GM12872 (cell line): Measurements from ENCODE around the gene GJD2.

ENCODE experiments used
- CTCF ChIP-seq: IDR thresholded peaks from 3 replicates; pipeline ENCODE4 v1.5.1; 2011; ENCODE audit warnings: low read depth, mild to moderate bottlenecking, low read length, moderate library complexity; ENCODE audit not compliant: insufficient read depth

GJD2 gene

GRCh38 chr15:34786206-34786605 is 31.4 kb upstream of the GJD2 start:
- no peak for TF ChIP-seq CTCF

GRCh38 chr15:34783991-34784390 is 29.2 kb upstream of the GJD2 start:
- no peak for TF ChIP-seq CTCF

- TF ChIP-seq CTCF: no peak
Observed at GRCh38 chr15:34783431-34783830, 28.6 kb upstream of the GJD2 start.

GRCh38 chr15:34782901-34783300 is 28.1 kb upstream of the GJD2 start:
- no peak for TF ChIP-seq CTCF

GRCh38 chr15:34780725-34781124 is 25.9 kb upstream of the GJD2 start:
- no peak for TF ChIP-seq CTCF

- TF ChIP-seq CTCF: no peak
Observed at GRCh38 chr15:34776606-34777105, 21.9 kb upstream of the GJD2 start.

- no peak for TF ChIP-seq CTCF
Observed at GRCh38 chr15:34773917-34774316, 19.1 kb upstream of the GJD2 start.

GRCh38 chr15:34773013-34773412 is 18.2 kb upstream of the GJD2 start:
- no peak for TF ChIP-seq CTCF
